ENCODE measurements around the gene C16orf54. TPM values are rescaled to one million over a fixed set of nuclear protein-coding genes. Genes with fewer than 3 reads are reported as not detected.
"Not testable (repeated sequence)": the region's sequence is repeated elsewhere in the genome, so short reads cannot be mapped to it uniquely, and the experiment has no call there.

C16orf54 gene
- total RNA-seq, 1 donor from 2014 or later: not detected

- H3K36me3 Mint-ChIP-seq (ENCODE audit: unreplicated experiment): no peaks in the 10 kb centered on the region
- no peaks in the 10 kb centered on the region for H3K9me3 Mint-ChIP-seq (ENCODE audit: unreplicated experiment)
- no peak for DNase-seq (ENCODE audit: extremely low spot score, unreplicated experiment)
- no peak overlapping the region for H3K4me3 Mint-ChIP-seq (ENCODE audit: unreplicated experiment)
- no peak for TF ChIP-seq CTCF (IDR thresholded peaks at IDR 0.05)
- peaks cover 15% of the 10 kb centered on the region for H3K4me1 Mint-ChIP-seq (ENCODE audit: unreplicated experiment)
- H3K27me3 Mint-ChIP-seq (ENCODE audit: unreplicated experiment): peaks cover 3% of the 10 kb centered on the region
- no peak overlapping the region for H3K27ac Mint-ChIP-seq (ENCODE audit: unreplicated experiment)
These were observed 10.9 kb upstream of the C16orf54 start for GRCh38 chr16:29756654-29757053.

GRCh38 chr16:29753516-29753915, 7.7 kb upstream of the C16orf54 start:
- Mint-ChIP-seq H3K27me3 (ENCODE audit: unreplicated experiment) (peaks cover 3% of the 10 kb centered on the region), H3K36me3 (ENCODE audit: unreplicated experiment) (no peaks in the 10 kb centered on the region), H3K4me3 (ENCODE audit: unreplicated experiment) (no peak overlapping the region), H3K9me3 (ENCODE audit: unreplicated experiment) (no peaks in the 10 kb centered on the region), H3K27ac (ENCODE audit: unreplicated experiment) (no peak overlapping the region), H3K4me1 (ENCODE audit: unreplicated experiment) (peaks cover 14% of the 10 kb centered on the region)
- TF ChIP-seq CTCF (IDR thresholded peaks at IDR 0.05): no peak
- DNase-seq (ENCODE audit: extremely low spot score, unreplicated experiment): no peak

- H3K27ac Mint-ChIP-seq (ENCODE audit: unreplicated experiment); H3K27me3 Mint-ChIP-seq (ENCODE audit: unreplicated experiment); H3K36me3 Mint-ChIP-seq (ENCODE audit: unreplicated experiment); H3K4me1 Mint-ChIP-seq (ENCODE audit: unreplicated experiment); DNase-seq (ENCODE audit: extremely low spot score, unreplicated experiment); H3K4me3 Mint-ChIP-seq (ENCODE audit: unreplicated experiment); H3K9me3 Mint-ChIP-seq (ENCODE audit: unreplicated experiment): not testable (repeated sequence)
These were observed 3.0 kb upstream of the C16orf54 start for GRCh38 chr16:29748760-29749149.

GRCh38 chr16:29747947-29748759, 2.4 kb upstream of the C16orf54 start:
- Mint-ChIP-seq H3K27ac (ENCODE audit: unreplicated experiment) (no peak overlapping the region), H3K36me3 (ENCODE audit: unreplicated experiment) (no peaks in the 10 kb centered on the region), H3K4me3 (ENCODE audit: unreplicated experiment) (no peak overlapping the region), H3K27me3 (ENCODE audit: unreplicated experiment) (peaks cover 3% of the 10 kb centered on the region), H3K9me3 (ENCODE audit: unreplicated experiment) (no peaks in the 10 kb centered on the region), H3K4me1 (ENCODE audit: unreplicated experiment) (no peaks in the 10 kb centered on the region)
- no peak for TF ChIP-seq CTCF (IDR thresholded peaks at IDR 0.05)
- no peak for DNase-seq (ENCODE audit: extremely low spot score, unreplicated experiment)

GRCh38 chr16:29746518-29746917, 728 bp upstream of the C16orf54 start:
- H3K27ac Mint-ChIP-seq (ENCODE audit: unreplicated experiment); H3K4me3 Mint-ChIP-seq (ENCODE audit: unreplicated experiment); H3K9me3 Mint-ChIP-seq (ENCODE audit: unreplicated experiment); H3K27me3 Mint-ChIP-seq (ENCODE audit: unreplicated experiment); H3K4me1 Mint-ChIP-seq (ENCODE audit: unreplicated experiment); DNase-seq (ENCODE audit: extremely low spot score, unreplicated experiment); H3K36me3 Mint-ChIP-seq (ENCODE audit: unreplicated experiment): not testable (repeated sequence)

- no peak overlapping the region for H3K4me3 Mint-ChIP-seq (ENCODE audit: unreplicated experiment)
- H3K4me1 Mint-ChIP-seq (ENCODE audit: unreplicated experiment): no peaks in the 10 kb centered on the region
- no peaks in the 10 kb centered on the region for H3K36me3 Mint-ChIP-seq (ENCODE audit: unreplicated experiment)
- TF ChIP-seq CTCF (IDR thresholded peaks at IDR 0.05): no peak
- DNase-seq (ENCODE audit: extremely low spot score, unreplicated experiment): no peak
- no peak overlapping the region for H3K27ac Mint-ChIP-seq (ENCODE audit: unreplicated experiment)
- H3K27me3 Mint-ChIP-seq (ENCODE audit: unreplicated experiment): peaks cover 21% of the 10 kb centered on the region
- no peaks in the 10 kb centered on the region for H3K9me3 Mint-ChIP-seq (ENCODE audit: unreplicated experiment)
These were observed 503 bp downstream of the C16orf54 start for GRCh38 chr16:29745121-29745852.

All from osteocyte (in vitro differentiated cells).